ENCODE measurements around the gene ATG5. TPM values are rescaled to one million over a fixed set of nuclear protein-coding genes. Genes with fewer than 3 reads are reported as not detected.

Gene ATG5
- polyA plus RNA-seq, 1 donor from 2014 or later = 45.5 TPM

- Histone ChIP-seq H3K4me3 (ENCODE audit: low read length) (no peak overlapping the region), H3K9me3 (ENCODE audit: low read length) (no peaks in the 10 kb centered on the region), H3K9me2 (ENCODE audit: insufficient read depth, low read length) (no peaks in the 10 kb centered on the region), H3K4me2 (ENCODE audit: low read length) (no peak overlapping the region), H3K9ac (ENCODE audit: low read length) (no peak overlapping the region), H4K20me1 (ENCODE audit: insufficient read depth) (no peaks in the 10 kb centered on the region), H3K27me3 (ENCODE audit: insufficient read depth, low read depth, low read length) (no peaks in the 10 kb centered on the region), H2AFZ (ENCODE audit: low read depth, low read length) (no peak overlapping the region), H3K27ac (ENCODE audit: low read length) (no peak overlapping the region), H3K79me2 (replicated peaks; ENCODE audit: insufficient read depth, low read length) (no peaks in the 10 kb centered on the region), H3F3A (ENCODE audit: insufficient read depth, low read length, poor library complexity, severe bottlenecking) (peaks cover 5% of the 10 kb centered on the region), H3K36me3 (ENCODE audit: insufficient read depth, low read length) (no peaks in the 10 kb centered on the region)
- TF ChIP-seq EP300 (conservative IDR thresholded peaks at IDR 0.05; ENCODE audit: poor library complexity, severe bottlenecking) (no peak), TAF1 (IDR thresholded peaks at IDR 0.05; ENCODE audit: low read depth) (no peak), MXI1 (conservative IDR thresholded peaks at IDR 0.05; ENCODE audit: poor library complexity, severe bottlenecking) (no peak)
Measured at GRCh38 chr6:106258726-106259125, 66.8 kb downstream of the ATG5 start.

DNA sequence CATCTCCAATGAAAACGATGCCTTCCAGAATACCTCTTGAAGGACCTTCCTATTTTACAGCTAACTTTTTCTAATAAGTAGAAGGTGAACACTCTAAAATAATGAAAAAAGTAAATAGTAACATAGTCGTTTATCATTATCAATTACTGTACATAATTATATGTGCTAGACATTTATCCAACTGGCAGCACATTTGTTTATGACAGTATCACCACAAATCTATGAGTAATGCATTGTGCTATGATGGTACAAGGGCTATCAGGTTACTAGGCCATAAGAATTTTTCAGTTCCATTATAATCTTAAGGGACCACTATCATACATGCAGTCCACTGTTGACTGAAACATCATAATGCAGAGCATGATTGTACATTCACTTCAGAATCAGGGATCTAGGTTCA is 68.4 kb downstream of the ATG5 start:
- Histone ChIP-seq H3K4me3 (ENCODE audit: low read length) (no peak overlapping the region), H3K27ac (ENCODE audit: low read length) (no peak overlapping the region), H4K20me1 (ENCODE audit: insufficient read depth) (no peaks in the 10 kb centered on the region), H3K9ac (ENCODE audit: low read length) (no peak overlapping the region), H3K9me2 (ENCODE audit: insufficient read depth, low read length) (no peaks in the 10 kb centered on the region), H3K79me2 (replicated peaks; ENCODE audit: insufficient read depth, low read length) (no peaks in the 10 kb centered on the region), H3K27me3 (ENCODE audit: insufficient read depth, low read depth, low read length) (no peaks in the 10 kb centered on the region), H2AFZ (ENCODE audit: low read depth, low read length) (no peak overlapping the region), H3K36me3 (ENCODE audit: insufficient read depth, low read length) (no peaks in the 10 kb centered on the region), H3F3A (ENCODE audit: insufficient read depth, low read length, poor library complexity, severe bottlenecking) (peaks cover 5% of the 10 kb centered on the region), H3K9me3 (ENCODE audit: low read length) (no peaks in the 10 kb centered on the region), H3K4me2 (ENCODE audit: low read length) (no peak overlapping the region)
- TF ChIP-seq EZH2 (IDR thresholded peaks at IDR 0.05; ENCODE audit: borderline replicate concordance, insufficient read depth, low read length, poor library complexity, severe bottlenecking) (no peak), SMC3 (conservative IDR thresholded peaks at IDR 0.05; ENCODE audit: poor library complexity) (no peak), EP300 (conservative IDR thresholded peaks at IDR 0.05; ENCODE audit: poor library complexity, severe bottlenecking) (no peak), TAF1 (IDR thresholded peaks at IDR 0.05; ENCODE audit: low read depth) (no peak)
- TF ChIP-seq, protein P1, sequence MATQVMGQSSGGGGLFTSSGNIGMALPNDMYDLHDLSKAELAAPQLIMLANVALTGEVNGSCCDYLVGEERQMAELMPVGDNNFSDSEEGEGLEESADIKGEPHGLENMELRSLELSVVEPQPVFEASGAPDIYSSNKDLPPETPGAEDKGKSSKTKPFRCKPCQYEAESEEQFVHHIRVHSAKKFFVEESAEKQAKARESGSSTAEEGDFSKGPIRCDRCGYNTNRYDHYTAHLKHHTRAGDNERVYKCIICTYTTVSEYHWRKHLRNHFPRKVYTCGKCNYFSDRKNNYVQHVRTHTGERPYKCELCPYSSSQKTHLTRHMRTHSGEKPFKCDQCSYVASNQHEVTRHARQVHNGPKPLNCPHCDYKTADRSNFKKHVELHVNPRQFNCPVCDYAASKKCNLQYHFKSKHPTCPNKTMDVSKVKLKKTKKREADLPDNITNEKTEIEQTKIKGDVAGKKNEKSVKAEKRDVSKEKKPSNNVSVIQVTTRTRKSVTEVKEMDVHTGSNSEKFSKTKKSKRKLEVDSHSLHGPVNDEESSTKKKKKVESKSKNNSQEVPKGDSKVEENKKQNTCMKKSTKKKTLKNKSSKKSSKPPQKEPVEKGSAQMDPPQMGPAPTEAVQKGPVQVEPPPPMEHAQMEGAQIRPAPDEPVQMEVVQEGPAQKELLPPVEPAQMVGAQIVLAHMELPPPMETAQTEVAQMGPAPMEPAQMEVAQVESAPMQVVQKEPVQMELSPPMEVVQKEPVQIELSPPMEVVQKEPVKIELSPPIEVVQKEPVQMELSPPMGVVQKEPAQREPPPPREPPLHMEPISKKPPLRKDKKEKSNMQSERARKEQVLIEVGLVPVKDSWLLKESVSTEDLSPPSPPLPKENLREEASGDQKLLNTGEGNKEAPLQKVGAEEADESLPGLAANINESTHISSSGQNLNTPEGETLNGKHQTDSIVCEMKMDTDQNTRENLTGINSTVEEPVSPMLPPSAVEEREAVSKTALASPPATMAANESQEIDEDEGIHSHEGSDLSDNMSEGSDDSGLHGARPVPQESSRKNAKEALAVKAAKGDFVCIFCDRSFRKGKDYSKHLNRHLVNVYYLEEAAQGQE (IDR thresholded peaks at IDR 0.05; ENCODE audit: borderline replicate concordance) = no peak

GRCh38 chr6:106256201-106256968 is 69.2 kb downstream of the ATG5 start:
- H4K20me1 ChIP-seq (ENCODE audit: insufficient read depth) = no peaks in the 10 kb centered on the region
- no peak for TF ChIP-seq TAF1 (IDR thresholded peaks at IDR 0.05; ENCODE audit: low read depth)
- TF ChIP-seq EP300 (conservative IDR thresholded peaks at IDR 0.05; ENCODE audit: poor library complexity, severe bottlenecking) = no peak
- TF ChIP-seq, protein P1 (IDR thresholded peaks at IDR 0.05; ENCODE audit: borderline replicate concordance) = no peak
- no peak for TF ChIP-seq POLR2AphosphoS5 (IDR thresholded peaks at IDR 0.05)
- TF ChIP-seq, protein P2, sequence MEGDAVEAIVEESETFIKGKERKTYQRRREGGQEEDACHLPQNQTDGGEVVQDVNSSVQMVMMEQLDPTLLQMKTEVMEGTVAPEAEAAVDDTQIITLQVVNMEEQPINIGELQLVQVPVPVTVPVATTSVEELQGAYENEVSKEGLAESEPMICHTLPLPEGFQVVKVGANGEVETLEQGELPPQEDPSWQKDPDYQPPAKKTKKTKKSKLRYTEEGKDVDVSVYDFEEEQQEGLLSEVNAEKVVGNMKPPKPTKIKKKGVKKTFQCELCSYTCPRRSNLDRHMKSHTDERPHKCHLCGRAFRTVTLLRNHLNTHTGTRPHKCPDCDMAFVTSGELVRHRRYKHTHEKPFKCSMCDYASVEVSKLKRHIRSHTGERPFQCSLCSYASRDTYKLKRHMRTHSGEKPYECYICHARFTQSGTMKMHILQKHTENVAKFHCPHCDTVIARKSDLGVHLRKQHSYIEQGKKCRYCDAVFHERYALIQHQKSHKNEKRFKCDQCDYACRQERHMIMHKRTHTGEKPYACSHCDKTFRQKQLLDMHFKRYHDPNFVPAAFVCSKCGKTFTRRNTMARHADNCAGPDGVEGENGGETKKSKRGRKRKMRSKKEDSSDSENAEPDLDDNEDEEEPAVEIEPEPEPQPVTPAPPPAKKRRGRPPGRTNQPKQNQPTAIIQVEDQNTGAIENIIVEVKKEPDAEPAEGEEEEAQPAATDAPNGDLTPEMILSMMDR (IDR thresholded peaks at IDR 0.05; ENCODE audit: poor library complexity, severe bottlenecking) = no peak
- no peak for TF ChIP-seq MXI1 (conservative IDR thresholded peaks at IDR 0.05; ENCODE audit: poor library complexity, severe bottlenecking)
- no peak for TF ChIP-seq SMC3 (conservative IDR thresholded peaks at IDR 0.05; ENCODE audit: poor library complexity)
- peak overlapping the region; percentile 29 for H3K4me2 ChIP-seq (ENCODE audit: low read length)
- H3K36me3 ChIP-seq (ENCODE audit: insufficient read depth, low read length) = no peaks in the 10 kb centered on the region
- no peaks in the 10 kb centered on the region for H3K79me2 ChIP-seq (replicated peaks; ENCODE audit: insufficient read depth, low read length)
- H3K9me3 ChIP-seq (ENCODE audit: low read length) = no peaks in the 10 kb centered on the region
- H3K27me3 ChIP-seq (ENCODE audit: insufficient read depth, low read depth, low read length) = no peaks in the 10 kb centered on the region
- no peak overlapping the region for H3K9ac ChIP-seq (ENCODE audit: low read length)
- no peak overlapping the region for H3K27ac ChIP-seq (ENCODE audit: low read length)
- no peak overlapping the region for H2AFZ ChIP-seq (ENCODE audit: low read depth, low read length)
- H3K4me3 ChIP-seq (ENCODE audit: low read length) = peak overlapping the region; percentile 22
- H3K9me2 ChIP-seq (ENCODE audit: insufficient read depth, low read length) = no peaks in the 10 kb centered on the region
- peaks cover 5% of the 10 kb centered on the region for H3F3A ChIP-seq (ENCODE audit: insufficient read depth, low read length, poor library complexity, severe bottlenecking)

All from neural cell (in vitro differentiated cells).